Natural killer cell (primary cell): Measurements from ENCODE around the gene RAB3IL1. TPM values are rescaled to one million over a fixed set of nuclear protein-coding genes. Genes with fewer than 3 reads are reported as not detected.

Experiments
- ATAC-seq, 3 donors: fragments of 150-1000 bp in 2 of 3; fragments of 200-7000 bp in 1 of 3; cut with Tn5 transposase; 1 replicate in 1 of 3; 2 replicates in 2 of 3; pipeline ENCODE4 v1.10.0; 2021; ENCODE audit warnings: mild to moderate bottlenecking in 2 of 3, moderate library complexity in 2 of 3
- DNase-seq, 2 donors: peaks; one replicate each; pipeline versions ENCODE4 v3.0.0 to v3.0.0-alpha.2; 2013 to 2021; ENCODE audit warnings: mixed read lengths in 1 of 2
- H3K27ac ChIP-seq: one replicate; pipeline ENCODE4 v1.5.1; 2013; ENCODE audit warnings: mild to moderate bottlenecking, low read length
- H3K27me3 ChIP-seq: one replicate; pipeline ENCODE4 v1.6.1; 2013; ENCODE audit warnings: low read length; ENCODE audit not compliant: control insufficient read depth, insufficient read depth
- H3K36me3 ChIP-seq: one replicate; pipeline ENCODE4 v1.6.1; 2013; ENCODE audit warnings: low read length; ENCODE audit not compliant: control insufficient read depth, insufficient read depth
- H3K4me1 ChIP-seq: one replicate; pipeline ENCODE4 v1.6.1; 2013; ENCODE audit warnings: low read length; ENCODE audit not compliant: control insufficient read depth, insufficient read depth
- H3K4me3 ChIP-seq: one replicate; pipeline ENCODE4 v1.5.1; 2013; ENCODE audit warnings: low read length
- H3K9me3 ChIP-seq: one replicate; pipeline ENCODE4 v1.6.1; 2013; ENCODE audit warnings: low read length; ENCODE audit not compliant: control insufficient read depth, insufficient read depth
- H3K27ac Mint-ChIP-seq, 2 donors: one replicate each; pipeline ENCODE4 v1.8.0; 2022; ENCODE audit warnings: mild to moderate bottlenecking in 2 of 2, mixed read lengths in 2 of 2, moderate library complexity in 1 of 2
- H3K27me3 Mint-ChIP-seq, 2 donors: one replicate each; pipeline ENCODE4 v1.8.0; 2022; ENCODE audit warnings: low read depth in 2 of 2, mixed read lengths in 2 of 2
- H3K36me3 Mint-ChIP-seq: one replicate; pipeline ENCODE4 v1.8.0; 2022; ENCODE audit warnings: mixed read lengths
- H3K4me1 Mint-ChIP-seq, 2 donors: one replicate each; pipeline ENCODE4 v1.8.0; 2022; ENCODE audit warnings: mixed read lengths in 2 of 2
- H3K4me3 Mint-ChIP-seq: one replicate; pipeline ENCODE4 v1.8.0; 2022; ENCODE audit warnings: mild to moderate bottlenecking, moderate library complexity, mixed read lengths
- H3K9me3 Mint-ChIP-seq, 2 donors: one replicate each; pipeline ENCODE4 v1.8.0; 2022; ENCODE audit warnings: mixed read lengths in 2 of 2
- WGBS: methylation state at CpG from one replicate; pipeline ENCODE4 v1.1.7; 2013; ENCODE audit warnings: missing lambda C conversion rate; ENCODE audit not compliant: insufficient coverage; 5-methylcytosine and 5-hydroxymethylcytosine counted together
- intact Hi-C: fragments of 100-400 bp; cut with micrococcal nuclease; formaldehyde crosslinking; loops from one replicate; pipeline ENCODE4 v1.14.2; 2022
- total RNA-seq, 4 donors: library from RNA; stranded (reverse); fragments of 120-200 nt in 1 of 4; gene quantifications; one replicate each; pipeline versions ENCODE4 v1.2.3 to v1.2.4, GENCODE V29; 2013 to 2022
- TF ChIP-seq, protein P1 (sequence below): fragments of 200-600 bp; IDR thresholded peaks from one replicate; pipeline ENCODE4 v1.8.0; 2022; ENCODE audit warnings: antibody characterized with exemption

The RAB3IL1 gene
- total RNA-seq, 3 donors from 2014 or later (not counting 1 experiment from before 2014, with no cell fraction given), result not detected

DNA sequence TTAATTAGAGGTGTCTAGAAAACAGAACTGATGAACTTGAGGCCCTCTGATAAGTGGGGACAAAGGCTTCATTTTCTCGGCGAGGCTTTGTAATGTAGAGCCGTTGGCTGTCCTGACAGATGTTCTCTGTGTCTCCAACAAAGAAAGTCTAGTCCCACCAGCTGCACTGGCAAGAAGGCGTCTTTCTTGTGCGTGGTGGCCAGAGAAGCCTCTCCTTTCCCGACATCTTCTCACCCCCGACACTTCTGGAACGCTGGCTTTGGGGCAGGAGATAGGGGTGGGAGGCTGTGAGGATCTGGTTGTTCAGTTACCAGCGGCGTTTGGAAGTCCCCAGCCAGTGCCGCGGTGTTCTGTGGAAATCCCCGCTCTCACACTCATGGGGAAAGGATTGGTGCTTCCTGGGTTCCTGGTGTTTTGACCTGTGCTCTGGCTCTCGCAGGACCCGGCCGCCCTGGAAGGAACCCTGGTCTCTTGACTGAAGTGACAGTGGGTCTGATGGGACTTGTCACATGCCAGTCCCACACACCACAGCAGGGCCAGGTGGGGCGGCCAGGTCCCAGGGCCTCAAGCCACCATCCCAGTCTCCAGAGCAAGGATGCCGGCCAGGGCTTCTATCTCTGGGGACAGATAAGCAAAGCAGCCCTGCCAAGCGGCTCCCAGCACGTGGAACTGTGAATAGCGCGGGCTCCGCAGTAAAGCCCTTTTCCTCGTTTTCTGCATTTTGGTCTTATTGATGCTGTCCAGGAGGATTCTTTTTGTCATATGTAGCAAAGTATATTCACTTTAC lies 66.1 kb downstream of the RAB3IL1 start:
- H3K4me1 ChIP-seq, result no peaks in the 10 kb centered on the region
- TF ChIP-seq, protein P1, sequence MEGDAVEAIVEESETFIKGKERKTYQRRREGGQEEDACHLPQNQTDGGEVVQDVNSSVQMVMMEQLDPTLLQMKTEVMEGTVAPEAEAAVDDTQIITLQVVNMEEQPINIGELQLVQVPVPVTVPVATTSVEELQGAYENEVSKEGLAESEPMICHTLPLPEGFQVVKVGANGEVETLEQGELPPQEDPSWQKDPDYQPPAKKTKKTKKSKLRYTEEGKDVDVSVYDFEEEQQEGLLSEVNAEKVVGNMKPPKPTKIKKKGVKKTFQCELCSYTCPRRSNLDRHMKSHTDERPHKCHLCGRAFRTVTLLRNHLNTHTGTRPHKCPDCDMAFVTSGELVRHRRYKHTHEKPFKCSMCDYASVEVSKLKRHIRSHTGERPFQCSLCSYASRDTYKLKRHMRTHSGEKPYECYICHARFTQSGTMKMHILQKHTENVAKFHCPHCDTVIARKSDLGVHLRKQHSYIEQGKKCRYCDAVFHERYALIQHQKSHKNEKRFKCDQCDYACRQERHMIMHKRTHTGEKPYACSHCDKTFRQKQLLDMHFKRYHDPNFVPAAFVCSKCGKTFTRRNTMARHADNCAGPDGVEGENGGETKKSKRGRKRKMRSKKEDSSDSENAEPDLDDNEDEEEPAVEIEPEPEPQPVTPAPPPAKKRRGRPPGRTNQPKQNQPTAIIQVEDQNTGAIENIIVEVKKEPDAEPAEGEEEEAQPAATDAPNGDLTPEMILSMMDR, result no peak
- no peak overlapping the region for H3K27ac ChIP-seq
- Mint-ChIP-seq H3K4me1 (no peaks in the 10 kb centered on the region), H3K4me3 (no peak overlapping the region), H3K27me3 (no peaks in the 10 kb centered on the region), H3K9me3 (no peaks in the 10 kb centered on the region), H3K36me3 (peaks cover 6% of the 10 kb centered on the region), H3K27ac (no peak overlapping the region)
- H3K27me3 ChIP-seq, result no peaks in the 10 kb centered on the region
- intact Hi-C loops, result no loop called here
- ATAC-seq (no peak), DNase-seq (no peak)
- 94% methylated on average over 23 of the region's 24 CpGs for WGBS
- H3K9me3 ChIP-seq, result no peaks in the 10 kb centered on the region
- no peak overlapping the region for H3K4me3 ChIP-seq
- peaks cover 5% of the 10 kb centered on the region for H3K36me3 ChIP-seq

DNA sequence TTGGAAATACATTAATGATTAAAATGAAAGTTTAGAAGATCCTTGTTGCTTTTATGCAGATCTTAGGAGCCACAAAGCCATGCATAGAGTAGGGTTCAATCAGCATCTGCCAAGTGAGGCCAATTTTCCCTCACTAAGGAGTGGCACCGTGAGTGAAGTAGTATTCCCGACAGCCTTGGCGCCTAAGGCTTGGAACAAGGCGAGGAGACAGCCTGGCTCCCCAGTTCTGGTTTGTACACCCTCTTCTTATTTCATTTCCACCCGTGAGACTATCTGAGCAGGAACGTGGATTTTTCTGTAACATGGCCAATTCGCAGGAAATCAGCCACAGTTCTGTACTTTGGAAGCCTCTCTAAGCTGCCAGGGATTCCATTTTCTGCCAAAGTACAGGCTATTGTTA lies 66.7 kb downstream of the RAB3IL1 start:
- no peak overlapping the region for H3K4me3 Mint-ChIP-seq
- no peak for ATAC-seq
- Histone ChIP-seq H3K4me1 (no peaks in the 10 kb centered on the region), H3K27ac (no peak overlapping the region), H3K4me3 (no peak overlapping the region), H3K9me3 (no peaks in the 10 kb centered on the region), H3K36me3 (peaks cover 5% of the 10 kb centered on the region), H3K27me3 (no peaks in the 10 kb centered on the region)
- WGBS, result 96% methylated on average over 7 of the region's 7 CpGs
- intact Hi-C loops, result no loop called here
- no peaks in the 10 kb centered on the region for H3K9me3 Mint-ChIP-seq
- peaks cover 6% of the 10 kb centered on the region for H3K36me3 Mint-ChIP-seq
- TF ChIP-seq, protein P1, result no peak
- no peaks in the 10 kb centered on the region for H3K27me3 Mint-ChIP-seq
- H3K4me1 Mint-ChIP-seq, result no peaks in the 10 kb centered on the region
- no peak for DNase-seq
- H3K27ac Mint-ChIP-seq, result no peak overlapping the region

DNA sequence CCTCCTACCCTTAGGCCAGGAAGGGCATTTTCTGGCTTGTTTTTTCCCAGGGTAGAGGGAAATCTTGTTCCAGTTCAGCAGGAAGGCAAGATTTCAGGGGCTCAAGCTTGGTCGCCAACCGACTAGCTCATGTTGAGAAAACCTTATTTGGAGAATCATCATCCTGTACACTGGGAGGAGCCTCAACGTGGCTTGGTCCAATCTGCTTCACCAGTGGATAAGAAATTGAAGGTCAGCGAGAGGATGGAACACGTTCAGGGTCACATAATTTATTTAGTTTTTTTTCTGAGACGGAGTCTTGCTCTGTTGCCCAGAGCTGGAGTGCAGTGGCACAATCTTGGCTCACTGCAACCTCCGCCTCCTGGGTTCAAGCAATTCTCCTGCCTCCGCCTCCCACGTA lies 68.7 kb downstream of the RAB3IL1 start:
- ATAC-seq, result no peak
- H3K27ac ChIP-seq, result no peak overlapping the region
- H3K27me3 ChIP-seq, result no peaks in the 10 kb centered on the region
- no peaks in the 10 kb centered on the region for H3K4me1 Mint-ChIP-seq
- no peak for DNase-seq
- H3K9me3 ChIP-seq, result no peaks in the 10 kb centered on the region
- H3K36me3 Mint-ChIP-seq, result peaks cover 6% of the 10 kb centered on the region
- 94% methylated on average over 9 of the region's 9 CpGs for WGBS
- H3K4me3 ChIP-seq, result no peak overlapping the region
- H3K36me3 ChIP-seq, result peaks cover 5% of the 10 kb centered on the region
- H3K27ac Mint-ChIP-seq, result no peak overlapping the region
- TF ChIP-seq, protein P1, result no peak
- H3K4me1 ChIP-seq, result no peaks in the 10 kb centered on the region
- intact Hi-C loops, result no loop called here
- no peaks in the 10 kb centered on the region for H3K27me3 Mint-ChIP-seq
- H3K9me3 Mint-ChIP-seq, result no peaks in the 10 kb centered on the region
- no peak overlapping the region for H3K4me3 Mint-ChIP-seq
